HG02938 (cell line): ENCODE data around the gene TMPRSS6.

Source experiments
- ATAC-seq: cut with Tn5 transposase; IDR thresholded peaks from one replicate; pipeline ENCODE4 v1.9.1; 2021; ENCODE audit warnings: mild to moderate bottlenecking, moderate library complexity; ENCODE audit not compliant: unreplicated experiment

The TMPRSS6 gene

GRCh38 chr22:37069719-37070118, 39.8 kb downstream of the TMPRSS6 start:
- ATAC-seq: no peak

DNA sequence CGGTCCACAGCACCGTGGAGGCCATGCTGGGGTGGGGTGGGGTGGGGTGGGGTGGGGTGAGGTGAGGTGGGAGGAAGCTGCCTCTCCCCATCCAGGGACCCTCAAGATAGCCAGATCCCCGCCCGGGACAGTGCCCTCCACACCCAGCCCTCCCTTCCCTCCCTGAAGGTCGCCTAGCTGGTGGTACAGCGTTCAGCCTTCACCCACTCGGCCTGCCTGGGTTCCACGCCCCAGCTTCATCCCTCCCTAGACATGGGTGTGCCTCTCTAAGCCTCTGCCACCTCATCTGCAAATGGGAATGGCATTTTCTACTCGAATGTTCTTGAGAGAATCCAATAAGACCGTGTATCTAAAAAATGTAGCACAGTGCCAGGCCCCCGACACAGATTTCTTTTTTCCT, 40.2 kb downstream of the TMPRSS6 start:
- no peak for ATAC-seq

DNA sequence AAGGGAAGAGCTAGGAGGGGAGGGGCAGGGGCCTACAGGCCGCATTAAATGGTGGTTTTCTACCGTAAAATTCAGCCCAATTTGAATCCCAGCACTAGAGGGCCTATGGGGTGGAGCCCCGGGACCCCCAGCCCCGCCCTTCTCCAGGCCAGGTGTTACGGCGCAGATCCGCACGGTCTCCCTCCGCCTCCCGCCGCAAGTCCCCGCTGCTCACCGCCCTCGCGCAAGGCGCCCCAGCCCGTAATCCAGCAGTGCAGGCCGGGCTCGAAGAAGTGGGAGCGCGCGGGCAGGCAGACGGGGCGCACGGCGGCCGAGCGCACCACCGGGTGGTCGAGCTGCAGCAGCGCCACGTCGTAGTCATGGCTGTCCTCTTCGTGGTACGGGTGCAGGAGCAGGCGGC, 40.7 kb downstream of the TMPRSS6 start:
- no peak for ATAC-seq

GRCh38 chr22:37067428-37067827, 42.1 kb downstream of the TMPRSS6 start:
- ATAC-seq: no peak

- no peak for ATAC-seq
Observed at GRCh38 chr22:37065961-37066360, 43.6 kb downstream of the TMPRSS6 start.

GRCh38 chr22:37065180-37065579, 44.3 kb downstream of the TMPRSS6 start:
- no peak for ATAC-seq

DNA sequence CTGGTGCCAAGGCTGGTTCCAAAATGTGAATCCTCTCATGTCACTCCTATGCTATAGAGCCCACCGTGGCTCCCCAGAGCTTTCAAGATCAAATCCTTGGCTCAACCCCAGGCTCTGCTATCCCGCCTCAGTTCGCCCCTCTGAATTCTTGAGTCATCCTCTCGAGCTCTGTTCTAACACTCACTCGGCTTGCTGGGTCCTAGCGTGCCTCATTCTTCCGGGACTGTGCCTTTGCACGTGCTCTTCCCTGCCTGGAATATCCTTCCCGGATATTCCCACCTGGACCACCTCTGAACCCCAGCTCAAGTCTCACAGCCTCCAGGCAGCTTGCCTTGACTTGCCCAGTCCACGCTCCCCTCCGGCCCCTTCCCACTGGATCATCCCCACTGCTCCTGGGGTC, 45.0 kb downstream of the TMPRSS6 start:
- no peak for ATAC-seq

GRCh38 chr22:37063431-37064420, 45.8 kb downstream of the TMPRSS6 start:
- ATAC-seq: no peak

- no peak for ATAC-seq
Observed at GRCh38 chr22:37062702-37063381, 46.7 kb downstream of the TMPRSS6 start.

GRCh38 chr22:37062376-37062675, 47.2 kb downstream of the TMPRSS6 start:
- no peak for ATAC-seq

GRCh38 chr22:37061611-37062375, 47.7 kb downstream of the TMPRSS6 start:
- no peak for ATAC-seq

DNA sequence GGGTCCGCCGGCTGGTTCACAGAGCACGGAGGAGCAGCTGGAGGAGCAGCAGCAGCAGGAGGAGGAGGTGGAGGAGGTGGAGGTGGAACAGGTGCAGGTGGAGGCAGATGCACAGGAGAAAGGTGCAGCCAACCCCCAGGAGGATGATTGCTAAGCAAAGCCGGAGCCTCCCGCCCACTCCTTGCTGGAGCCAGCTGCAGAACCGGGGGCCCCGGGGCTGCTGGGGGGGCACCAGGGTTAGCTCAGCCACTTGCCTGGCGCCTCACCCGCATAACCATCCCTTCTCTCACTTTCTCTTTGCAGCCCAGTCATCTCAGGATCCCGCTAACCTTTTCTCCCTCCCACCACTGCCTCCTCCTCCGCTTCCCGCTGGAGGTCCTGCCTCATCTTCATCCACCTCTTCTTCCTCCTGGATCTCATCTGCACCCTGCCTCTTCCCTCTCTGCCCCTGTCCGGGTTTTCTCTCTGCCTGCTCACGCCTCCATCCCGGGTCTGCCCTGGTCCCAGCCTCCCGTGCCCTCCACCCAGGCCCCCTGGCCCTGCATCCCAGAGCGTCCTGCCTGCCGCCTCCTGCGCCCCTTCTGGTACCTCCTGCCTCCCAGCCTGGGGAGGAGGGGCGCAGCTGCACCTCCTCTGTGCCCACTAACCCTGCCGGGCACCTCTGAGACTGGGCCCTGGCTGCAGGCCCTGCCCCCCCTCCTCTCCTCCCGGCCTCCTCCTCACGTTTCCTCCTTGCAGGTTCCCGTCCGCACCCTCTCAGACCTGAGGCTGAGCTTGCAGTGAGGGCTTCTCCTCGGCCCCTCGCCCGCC, 48.5 kb downstream of the TMPRSS6 start:
- ATAC-seq: no peak

- no peak for ATAC-seq
Observed at GRCh38 chr22:37059876-37060449, 49.5 kb downstream of the TMPRSS6 start.

DNA sequence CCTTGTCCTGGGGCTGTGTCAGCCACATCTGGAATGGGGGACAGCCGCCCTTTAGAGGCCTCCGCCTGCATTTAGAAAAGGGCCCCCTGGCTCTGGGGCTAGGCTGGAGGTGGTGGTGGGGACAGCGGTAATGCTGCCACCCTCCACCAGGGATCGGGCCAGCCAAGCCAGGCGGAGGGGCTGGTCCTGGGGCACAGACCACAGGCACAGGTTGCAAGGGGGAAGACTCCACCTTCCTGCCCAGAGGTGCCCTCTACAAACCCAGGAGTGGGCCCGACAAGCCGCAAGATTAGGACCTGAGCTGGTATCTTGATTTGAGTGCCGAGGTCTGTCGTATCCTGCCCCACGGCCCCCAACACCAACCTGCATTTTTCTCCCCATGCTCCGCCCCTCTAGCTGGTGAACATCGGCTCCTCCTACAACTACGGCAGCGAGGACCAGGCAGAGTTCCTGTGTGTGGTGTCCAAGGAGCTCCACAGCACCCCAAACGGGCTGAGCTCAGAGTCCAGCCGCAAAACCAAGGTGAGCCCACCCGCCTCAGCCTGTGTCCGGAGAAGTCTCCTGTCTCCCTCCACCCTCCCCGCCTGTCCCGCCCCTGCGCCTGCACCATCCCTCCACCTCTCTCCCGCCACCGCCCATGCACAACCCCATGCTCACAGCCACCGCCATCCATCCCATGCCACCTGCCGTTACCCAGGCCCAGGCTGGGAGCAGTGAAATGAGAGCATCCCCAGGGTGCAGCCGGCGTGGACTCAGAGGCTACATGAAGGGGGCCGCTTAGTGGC, 50.4 kb downstream of the TMPRSS6 start:
- ATAC-seq: no peak

- ATAC-seq: no peak
Observed at GRCh38 chr22:37057796-37058510, 51.6 kb downstream of the TMPRSS6 start.

DNA sequence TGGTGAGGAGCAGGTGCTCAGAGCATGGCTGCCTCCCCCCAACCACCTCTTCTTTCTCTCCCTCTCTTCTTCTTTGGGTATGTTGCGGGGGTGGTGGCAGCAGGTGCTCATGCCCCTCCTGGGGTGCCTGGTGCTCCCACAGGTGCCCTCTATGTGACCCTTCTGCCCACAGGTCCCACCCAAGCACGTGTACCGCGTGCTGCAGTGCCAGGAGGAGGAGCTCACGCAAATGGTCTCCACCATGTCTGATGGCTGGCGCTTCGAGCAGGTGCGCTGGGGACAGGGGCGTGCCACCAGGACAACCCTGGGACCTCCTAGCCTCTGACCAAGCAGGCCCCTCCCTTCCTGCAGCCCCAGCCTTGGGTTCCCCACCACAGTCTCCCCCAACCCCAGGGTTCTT, 52.3 kb downstream of the TMPRSS6 start:
- ATAC-seq: no peak

DNA sequence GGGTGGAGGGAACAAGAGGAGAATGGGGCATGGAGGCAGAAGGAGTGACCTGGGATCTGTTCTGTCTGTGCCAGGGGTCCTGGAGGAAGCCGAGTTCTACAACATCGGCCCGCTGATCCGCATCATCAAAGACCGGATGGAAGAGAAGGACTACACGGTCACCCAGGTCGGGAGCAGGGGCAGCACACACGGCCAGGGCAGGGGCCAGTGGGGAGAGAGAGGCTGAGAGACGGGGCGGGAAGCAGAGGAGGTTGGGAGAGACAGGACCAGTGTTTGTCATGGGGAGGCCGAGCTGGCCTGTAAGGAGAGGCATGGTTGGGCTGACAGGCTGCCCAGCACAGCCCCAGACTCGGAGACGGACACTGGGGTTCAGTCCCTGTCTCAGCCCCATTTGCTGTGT, 53.3 kb downstream of the TMPRSS6 start:
- ATAC-seq: no peak

GRCh38 chr22:37054600-37055365, 54.7 kb downstream of the TMPRSS6 start:
- no peak for ATAC-seq
